Umbilical cord (tissue), 2 donors: ENCODE results near the gene TAF15. TPM values are rescaled to one million over a fixed set of nuclear protein-coding genes. Genes with fewer than 3 reads are reported as not detected.

Experiments used
- DNase-seq: peaks from one replicate; pipeline ENCODE4 v3.0.0-alpha.2; 2015; ENCODE audit warnings: low spot score
- total RNA-seq: library from RNA; depleted of rRNA; stranded (reverse); fragments of >200 nt; gene quantifications from one replicate; pipeline ENCODE4 v1.2.3, GENCODE V29; 2014; ENCODE audit warnings: low replicate concordance; ENCODE audit not compliant: insufficient read depth

TAF15 gene
- total RNA-seq = 33.0 TPM

DNA sequence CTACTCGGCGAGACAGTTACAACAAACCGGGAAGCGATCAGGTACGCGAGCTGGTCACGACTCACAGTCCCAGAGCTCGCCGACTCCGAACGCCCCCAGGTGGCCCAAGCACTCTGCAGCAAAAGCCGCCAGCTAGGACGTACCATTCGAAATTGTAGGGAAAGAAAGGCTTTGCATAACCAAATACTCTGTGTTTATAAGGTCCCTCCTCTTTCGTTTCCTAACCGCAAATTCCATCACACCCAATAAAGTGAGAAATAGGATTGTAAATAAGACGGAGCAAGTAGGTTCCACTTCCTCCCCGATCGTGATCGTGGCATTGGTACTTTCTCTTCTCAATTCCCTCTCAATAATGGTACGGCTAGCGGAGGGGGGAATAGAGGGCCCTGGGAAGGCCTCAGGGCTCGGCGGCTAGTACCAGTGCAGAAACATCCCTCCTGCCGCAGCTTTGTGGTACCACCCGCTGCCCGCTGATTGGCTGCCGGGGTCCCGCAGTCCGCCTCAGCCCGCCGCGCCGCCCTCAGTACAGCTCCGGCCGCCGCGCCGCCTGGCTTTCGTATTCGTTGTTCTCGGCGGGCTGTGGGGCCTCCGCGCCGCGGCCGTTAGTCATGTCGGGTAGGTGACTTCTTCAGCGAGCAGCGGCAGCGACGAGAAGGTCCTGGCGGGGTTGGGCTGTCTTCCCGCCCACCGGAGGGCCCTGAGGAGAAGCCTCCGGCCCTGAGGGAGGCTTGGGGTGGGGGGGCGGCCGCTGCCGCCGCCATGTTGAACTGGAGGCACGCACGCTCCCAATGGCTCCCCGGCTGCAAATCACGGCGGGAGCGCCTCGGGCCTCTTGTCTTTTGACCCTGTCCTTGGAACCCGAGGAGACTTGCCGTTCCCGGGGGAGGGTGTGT is at the start of gene TAF15:
Gene TAF15, plus strand, starts transcription at position 523 of the 893 bp plus-strand sequence. Its CDS starts 86 bp downstream, at position 609.
- DNase-seq = peak; percentile 99

DNA sequence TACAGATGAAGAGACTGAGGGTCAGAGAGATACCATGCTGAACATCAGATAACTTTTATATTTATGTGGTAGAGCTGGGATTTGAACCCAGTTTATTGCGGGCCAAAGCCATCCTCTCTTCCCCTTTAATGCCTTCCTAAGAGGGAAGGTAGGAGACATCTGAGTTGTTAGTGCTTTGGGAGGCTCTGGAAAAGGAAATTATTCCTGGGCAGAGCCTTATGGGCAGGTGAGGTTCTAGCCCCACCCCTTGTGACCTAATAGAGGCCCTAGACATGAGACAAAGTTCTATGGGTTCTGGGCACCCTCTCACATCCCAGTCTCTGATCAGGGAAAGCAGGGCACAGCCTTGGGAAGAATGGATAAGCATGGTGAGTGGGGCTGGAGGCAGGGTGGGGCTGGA is 48.7 kb upstream of the TAF15 start, which contains the start of gene C17orf50:
Gene C17orf50, plus strand, starts transcription at position 301 of the 400 bp plus-strand sequence. Its CDS starts 55 bp downstream, at position 356.
- no peak for DNase-seq

DNA sequence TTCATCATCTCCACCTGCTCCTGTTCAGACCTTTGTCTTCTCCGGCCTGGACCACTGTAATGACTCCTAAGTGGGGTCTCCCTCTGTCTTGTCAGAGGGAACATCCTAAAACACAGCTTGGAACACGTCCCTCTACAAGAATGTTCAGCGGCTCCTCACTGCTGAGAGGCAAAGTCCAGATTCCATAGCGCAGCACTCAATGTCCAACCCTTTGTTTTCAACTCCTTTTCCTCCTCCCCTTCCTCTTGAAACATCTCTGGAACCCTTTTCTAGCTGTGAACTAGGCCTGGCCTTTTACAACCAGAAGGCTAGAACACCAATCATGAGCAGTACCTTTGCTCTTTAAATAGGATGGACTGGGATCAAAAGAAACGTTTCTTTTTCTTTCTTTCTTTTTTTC is 47.7 kb upstream of the TAF15 start:
- DNase-seq = no peak

DNA sequence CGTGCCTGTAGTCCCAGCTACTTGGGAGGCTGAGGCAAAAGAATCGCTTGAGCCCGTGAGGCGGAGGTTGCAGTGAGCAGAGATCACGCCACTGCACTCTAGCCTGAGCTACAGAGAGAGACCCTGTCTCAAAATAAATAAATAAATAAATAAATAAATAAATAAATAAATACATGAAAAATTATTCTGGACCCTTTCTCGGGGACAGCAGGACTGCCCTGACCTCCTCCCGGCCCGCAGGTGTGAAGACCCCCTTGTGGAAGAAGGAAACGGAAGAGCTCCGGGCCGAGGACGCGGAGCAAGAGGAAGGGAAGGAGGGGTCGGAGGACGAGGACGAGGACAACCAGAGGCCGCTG is 45.5 kb upstream of the TAF15 start:
- DNase-seq = no peak

DNA sequence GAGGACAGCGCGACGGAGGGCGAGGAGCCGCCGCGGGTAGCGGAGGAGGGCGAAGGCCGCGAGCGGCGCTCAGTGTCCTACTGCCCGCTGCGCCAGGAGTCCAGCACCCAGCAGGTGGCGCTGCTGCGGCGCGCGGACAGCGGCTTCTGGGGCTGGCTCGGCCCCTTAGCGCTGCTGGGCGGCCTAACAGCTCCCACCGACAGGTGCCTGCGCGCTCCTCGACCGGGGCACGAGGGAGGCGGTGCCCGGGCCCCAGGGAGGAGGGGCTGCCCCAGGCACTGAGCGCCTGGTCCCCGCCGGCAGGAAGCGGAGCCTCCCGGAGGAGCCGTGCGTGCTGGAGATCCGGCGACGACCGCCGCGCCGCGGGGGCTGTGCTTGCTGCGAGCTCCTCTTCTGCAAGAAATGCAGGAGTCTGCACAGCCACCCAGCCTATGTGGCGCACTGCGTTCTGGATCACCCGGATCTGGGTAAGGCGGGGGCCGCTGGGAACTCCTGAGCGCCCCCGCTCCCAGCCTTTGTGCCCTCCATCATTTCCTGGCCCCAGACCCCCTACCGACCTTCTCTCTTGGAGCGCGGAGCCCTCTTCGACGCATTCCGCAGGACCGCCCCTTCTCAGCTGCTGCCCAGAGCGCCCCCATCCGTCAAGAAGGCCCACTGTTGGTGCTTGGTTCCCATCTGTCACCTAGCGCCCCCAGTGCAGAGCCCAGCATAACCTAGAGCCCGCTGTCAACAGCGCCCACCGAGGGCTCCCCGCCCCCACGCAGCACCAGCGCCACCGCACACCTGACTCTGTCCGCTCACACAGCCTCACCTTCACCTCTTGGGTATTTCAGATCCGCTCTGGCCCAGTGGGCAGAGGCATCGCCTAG is 44.9 kb upstream of the TAF15 start:
- DNase-seq = peak; percentile 84

DNA sequence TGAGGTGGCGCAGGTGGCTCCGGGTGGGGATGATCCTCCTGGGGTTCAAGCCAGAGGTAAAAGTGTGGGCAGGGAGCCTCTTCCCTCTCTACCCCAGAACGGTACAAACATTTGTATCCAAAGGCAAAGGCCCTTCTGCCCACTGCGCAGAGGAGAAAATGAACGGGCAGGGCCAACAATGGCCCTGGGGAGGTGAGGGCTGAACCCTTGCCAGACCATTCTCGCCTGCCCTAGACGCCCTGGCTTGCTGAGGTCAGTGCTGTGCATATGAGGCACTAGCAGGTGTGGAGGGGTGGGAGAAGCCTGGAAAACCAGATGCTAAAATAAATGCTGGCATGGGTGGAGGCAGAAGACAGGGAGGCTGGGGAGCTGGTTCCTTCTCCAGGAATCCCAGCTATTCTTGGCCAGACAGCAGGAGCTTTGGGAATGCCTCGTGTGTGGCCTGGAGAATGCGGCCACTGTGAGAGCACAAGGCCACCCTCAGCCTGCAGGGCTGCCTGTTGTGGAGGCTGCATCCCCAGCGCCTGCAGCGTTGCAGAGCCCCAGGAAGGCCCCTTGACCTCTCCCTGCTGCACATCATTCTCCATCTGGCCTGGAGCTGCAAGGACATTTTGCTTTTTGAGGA is 44.1 kb upstream of the TAF15 start:
- peak; percentile 44 for DNase-seq

DNA sequence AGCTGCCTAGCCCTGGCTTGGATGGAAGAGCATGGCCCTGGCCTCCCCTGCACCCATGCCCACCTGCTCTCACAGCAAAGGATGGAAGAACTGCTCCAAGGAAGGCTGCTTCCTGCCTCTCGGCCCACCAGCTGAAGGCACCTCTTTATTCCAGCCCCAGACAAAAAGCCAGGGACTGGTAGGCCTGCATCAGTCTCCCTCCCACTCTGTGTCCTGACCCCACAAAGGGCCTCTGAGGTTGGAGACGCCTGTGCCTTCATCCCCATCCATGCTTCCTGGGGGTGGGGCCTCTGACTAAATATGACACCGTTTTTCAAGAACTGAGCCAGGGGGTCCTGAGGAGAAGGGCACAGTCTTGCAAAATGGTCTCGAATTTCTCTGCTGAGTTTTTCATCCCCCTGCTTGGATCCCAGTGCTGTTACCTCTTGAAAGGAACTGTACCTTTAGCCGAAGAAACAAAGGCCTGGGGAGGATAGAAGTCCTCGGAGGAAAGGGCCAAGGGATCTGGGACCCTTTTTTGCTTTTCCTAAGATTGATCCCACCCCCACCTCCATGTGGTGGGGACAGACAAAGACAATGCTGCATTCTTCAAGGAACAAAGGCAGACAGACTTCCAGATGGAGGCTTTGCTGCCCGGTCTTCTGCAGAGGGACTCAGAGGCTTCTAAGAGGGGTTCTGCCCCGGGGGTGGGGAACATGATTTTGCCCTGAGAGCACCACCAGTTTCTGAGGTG is 43.4 kb upstream of the TAF15 start:
- DNase-seq = no peak

DNA sequence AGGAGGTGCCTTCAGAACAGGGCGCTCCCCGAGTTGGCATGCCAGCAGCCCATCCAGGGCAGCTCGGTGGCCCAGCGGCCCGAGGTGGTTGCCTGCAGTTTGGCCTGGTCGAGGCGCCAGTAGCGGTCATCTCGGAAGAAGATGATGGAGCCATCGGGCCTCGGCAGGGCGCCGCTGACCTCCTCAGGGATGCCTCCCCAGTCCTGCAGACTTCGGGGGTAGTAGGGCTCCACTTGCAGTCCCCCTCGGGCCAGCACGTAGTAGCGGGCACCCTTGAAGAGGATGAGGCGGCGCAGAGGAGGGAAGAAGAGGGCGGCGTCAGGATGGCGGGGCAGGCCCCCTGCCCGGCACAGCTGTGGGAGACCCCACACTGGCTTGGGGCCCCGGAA is 42.8 kb upstream of the TAF15 start:
- DNase-seq = no peak

DNA sequence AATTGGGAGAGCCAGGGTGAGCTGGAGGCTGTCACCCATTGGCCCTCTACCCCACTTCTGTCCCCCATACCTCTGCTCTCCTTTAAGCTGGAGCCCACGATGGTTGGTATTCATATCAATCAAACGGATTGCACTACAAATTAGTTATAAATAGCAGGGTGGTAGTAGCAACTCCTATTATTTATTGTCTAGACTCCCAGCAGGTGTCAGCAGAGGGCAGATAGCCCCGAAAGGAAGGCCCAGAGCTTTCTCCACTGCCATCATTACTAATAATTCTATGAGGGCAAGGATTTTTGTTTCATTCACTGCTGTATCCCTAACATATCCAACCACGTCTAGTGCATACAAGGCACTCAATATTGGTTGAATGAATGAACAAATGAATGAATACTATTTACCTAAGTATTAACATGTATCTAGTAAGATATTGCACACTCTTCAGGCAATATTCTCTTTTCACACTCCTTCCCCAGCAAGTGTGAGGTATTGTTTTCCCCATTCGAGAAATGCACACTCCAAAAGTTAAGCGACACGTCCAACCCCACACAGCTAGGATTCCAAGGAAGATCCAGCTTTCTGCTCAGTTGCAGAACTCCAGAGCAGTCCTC is 42.3 kb upstream of the TAF15 start:
- DNase-seq = peak; percentile 67

DNA sequence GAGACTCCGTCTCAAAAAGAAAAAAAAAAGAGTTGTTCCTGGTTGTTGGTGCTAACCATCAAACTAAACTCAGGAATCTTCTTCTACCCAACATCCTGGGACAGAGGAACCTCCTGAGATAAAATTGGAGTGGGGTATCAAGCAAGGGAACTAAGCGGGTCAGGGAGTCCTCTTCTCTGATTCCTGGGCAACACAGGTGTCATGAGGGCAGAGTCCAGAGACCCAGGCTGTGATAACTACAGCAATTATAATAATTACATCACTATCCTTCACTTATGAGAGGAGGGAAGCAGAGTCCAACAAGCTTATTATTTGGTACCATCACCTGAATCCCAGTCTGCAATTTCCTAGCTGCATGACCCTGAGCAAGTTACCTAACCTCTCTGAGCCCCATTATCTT is 40.5 kb upstream of the TAF15 start:
- DNase-seq = no peak

DNA sequence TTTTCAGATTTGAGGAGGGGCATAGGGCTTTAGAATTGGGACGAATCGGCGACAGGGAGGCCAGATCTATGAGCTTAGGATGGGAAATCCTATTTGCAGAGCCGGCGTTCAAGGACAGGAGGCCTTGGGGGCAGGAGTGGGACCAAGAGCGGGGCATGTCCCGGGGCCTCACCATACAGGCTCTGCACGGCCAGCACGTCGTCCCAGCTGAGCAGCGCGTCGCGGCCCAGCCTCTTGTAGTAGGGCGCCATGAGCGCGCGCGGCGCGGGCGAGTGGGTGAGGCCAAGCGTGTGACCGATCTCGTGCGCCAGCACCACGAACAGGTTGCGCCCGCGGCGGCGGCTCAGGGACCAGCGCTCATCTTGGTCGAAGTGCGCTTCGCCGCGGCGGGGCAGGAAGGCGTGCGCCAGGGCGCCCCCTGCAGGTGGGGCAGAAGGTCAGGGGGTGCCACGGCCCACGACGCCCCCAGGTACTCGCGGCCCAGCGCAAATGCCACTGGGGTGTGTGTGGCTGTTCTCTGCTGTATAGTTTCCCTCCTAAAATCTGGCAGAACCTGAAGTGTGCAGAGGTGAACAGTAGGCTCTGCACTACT is 39.3 kb upstream of the TAF15 start:
- no peak for DNase-seq

DNA sequence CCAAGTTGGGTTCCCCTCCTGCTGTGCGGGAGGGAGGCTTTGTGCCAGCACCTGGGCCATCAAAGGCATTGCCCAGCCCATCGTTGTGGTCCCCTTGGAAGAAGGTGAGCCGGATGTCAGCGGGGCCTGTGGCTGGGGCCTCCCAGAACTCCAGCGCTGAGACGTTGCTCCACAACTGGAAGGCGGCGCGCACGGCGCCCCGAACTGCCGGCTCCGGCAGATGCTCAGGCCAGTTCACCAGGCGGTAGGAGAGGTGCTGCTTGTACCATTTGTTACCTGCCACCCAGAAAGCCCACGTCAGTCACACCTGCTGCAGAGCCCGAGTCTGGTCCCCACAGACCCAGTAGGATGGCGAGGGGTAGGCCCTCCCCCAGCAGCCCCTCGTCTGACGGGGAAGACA is 36.2 kb upstream of the TAF15 start:
- no peak for DNase-seq

DNA sequence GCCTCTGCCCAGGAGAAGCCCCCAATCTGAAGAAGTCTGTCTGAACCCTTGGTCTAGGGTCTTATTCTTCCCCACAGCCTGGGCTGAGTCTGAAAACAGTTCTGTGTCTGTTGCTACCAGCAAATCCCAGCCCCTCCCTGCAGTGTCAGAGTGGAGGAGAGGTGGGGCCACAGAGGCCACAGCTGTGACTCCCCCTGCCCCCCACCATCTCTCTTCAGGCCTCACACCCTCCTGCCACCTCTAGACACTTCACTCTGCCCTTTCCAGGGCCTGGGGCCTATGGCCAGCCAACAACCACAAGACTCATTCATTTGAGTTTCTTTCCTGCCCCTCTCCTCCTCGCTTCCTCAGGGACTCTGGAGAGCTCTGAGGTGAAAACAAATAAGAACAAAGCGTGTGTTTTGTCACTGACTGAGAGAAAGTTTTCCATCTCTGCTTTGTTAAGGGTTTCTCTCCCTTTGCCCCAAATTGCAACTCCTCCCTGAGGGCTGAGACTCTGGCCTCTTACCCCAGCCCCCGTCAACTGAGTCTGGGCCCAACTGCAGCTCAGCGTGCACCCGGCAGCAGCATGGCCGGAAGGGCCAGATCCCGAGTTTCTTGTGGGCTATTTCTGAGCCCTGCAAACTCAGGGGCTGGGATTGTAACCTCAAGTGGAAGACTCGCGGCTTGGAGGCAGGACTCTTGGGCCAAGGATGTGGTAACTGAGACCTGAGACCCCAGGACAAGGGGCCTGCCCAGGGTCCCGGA is 35.4 kb upstream of the TAF15 start:
- DNase-seq = peak; percentile 65

DNA sequence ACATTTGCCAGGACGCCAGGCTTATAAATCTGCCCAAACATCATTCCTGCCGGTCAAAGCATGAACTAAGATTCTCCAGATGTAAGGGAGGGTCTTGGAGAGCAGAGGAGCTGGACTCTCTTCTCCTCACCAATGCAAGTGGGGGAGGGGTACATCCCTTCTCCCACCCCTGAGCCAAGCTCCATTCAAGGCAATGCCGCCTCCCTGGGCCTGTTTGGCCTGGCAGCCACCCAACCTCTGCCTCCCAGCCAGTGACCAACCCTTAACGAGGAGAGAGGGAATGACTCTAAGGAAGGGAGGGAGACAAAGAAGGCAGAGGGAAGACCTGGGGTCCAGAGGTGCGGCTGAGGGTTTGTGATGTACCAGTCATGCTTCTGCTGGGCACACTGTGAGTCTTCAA is 34.8 kb upstream of the TAF15 start:
- peak; percentile 95 for DNase-seq

DNA sequence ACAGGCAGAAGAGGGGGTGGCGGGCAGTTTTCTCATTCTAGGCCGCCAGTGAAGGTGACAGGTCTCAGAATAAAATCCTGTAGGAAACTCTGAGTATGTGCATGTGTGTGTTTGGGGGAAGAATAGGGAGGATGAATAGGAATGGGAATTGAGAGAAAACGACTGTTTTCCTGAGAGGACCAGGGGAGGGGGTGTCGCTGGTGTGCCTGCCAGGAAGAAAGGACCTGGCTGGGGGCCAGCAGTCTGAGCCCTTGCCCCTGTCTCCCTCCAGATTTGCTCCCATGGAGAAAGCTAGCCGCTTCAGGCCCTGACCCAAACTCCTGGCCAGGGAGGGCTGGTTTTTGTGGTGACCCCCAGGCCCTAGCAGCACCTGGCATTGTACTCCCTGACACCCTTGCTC is 34.2 kb upstream of the TAF15 start:
- no peak for DNase-seq

DNA sequence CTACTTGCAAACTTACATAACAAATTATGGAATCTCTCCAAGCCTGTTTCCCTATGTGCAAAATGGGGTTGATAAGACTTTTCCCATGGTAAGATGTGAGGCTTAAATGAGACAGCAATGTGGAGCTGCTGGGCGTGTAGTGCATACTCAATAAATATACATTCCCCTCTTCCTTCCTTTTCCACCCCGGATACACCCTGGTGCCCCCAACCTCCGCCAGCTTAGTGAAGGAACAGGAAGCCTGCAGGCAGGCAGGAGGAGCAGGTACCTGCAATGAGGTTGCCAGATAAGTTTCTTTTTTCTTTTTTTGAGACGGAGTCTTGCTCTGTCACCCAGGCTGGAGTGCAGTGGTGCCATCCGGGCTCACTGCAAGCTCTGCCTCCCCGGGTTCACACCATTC is 33.7 kb upstream of the TAF15 start:
- peak; percentile 66 for DNase-seq

DNA sequence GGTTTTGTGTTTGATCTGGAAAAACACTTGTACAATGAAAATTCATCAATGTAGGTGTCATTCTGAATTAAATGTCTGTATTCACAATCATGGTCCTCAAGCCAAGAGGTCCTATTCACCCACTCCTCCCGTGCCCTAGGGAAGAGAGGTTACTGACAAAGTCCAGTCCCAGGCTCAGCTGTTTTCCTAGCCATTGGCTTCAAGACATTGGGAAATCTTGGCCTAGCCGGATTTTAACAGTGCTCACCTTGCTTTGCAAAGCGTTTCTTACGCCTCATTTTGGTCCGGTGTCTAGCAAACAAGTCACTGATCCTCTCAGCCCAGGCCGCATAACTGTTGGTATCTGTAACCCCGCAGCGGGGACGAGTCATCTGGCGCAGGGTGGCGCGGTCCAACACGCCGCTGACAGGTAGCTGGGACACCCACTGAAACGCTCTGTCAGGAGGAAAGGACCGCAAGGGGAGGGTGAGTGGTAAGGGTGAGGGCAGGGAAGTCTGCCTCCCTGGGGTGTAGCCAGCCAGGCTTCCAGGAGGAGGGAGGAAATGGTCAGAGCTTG is 30.6 kb upstream of the TAF15 start:
- no peak for DNase-seq

DNA sequence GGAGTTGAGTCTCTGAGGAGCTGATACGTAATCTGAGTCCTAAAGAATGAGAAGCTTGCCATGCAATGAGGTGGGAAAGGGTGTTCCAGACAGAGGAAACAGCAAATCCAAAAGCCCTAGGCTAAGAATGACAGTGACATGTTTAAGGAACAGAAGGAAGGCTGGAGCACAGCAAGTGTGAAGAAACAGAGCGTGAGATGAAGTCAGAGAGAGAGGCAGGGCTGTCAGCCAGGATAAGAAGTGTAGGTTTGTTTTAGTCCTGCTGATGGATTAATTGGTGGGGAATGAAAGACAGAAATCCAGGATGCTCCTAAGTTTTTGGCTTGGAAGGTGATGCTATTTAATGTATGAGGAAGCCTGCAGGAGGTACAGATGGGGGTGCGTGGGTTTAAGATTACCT is 28.3 kb upstream of the TAF15 start:
- DNase-seq = no peak

DNA sequence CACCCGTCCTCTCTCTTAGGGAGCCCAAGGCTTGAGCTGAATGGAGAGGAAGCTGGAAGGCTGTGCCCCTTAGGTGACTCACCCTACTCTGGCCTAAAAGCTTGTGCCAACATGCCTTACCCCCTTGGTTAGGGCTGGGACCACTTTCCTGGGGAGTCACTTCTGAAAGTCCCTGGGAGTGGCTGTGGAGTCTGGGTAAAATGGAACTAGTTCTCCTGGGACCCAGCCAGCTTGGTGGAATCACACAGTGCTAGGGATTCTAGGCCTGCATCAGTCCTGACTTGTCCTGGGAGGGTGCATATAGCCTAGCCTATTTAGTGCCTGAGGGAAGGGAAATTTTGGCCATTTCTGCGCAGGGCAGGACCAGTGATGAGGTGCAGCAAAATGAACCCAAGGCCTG is 24.4 kb upstream of the TAF15 start:
- no peak for DNase-seq
